ENCODE results near the gene SHC4. TPM values are rescaled to one million over a fixed set of nuclear protein-coding genes. Genes with fewer than 3 reads are reported as not detected.
A peak's percentile ranks its signal among the peaks of the same experiment; 100 is the strongest.

The SHC4 gene, protein sequence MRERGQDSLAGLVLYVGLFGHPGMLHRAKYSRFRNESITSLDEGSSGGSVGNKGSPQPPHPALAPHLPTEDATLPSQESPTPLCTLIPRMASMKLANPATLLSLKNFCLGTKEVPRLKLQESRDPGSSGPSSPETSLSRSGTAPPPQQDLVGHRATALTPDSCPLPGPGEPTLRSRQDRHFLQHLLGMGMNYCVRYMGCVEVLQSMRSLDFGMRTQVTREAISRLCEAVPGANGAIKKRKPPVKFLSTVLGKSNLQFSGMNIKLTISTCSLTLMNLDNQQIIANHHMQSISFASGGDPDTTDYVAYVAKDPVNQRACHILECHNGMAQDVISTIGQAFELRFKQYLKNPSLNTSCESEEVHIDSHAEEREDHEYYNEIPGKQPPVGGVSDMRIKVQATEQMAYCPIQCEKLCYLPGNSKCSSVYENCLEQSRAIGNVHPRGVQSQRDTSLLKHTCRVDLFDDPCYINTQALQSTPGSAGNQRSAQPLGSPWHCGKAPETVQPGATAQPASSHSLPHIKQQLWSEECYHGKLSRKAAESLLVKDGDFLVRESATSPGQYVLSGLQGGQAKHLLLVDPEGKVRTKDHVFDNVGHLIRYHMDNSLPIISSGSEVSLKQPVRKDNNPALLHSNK
- total RNA-seq = 1 to 10 TPM; 1.9 to 2.6 TPM

GRCh38 chr15:48963524-48964113 lies at the start of gene SHC4:
Gene SHC4, minus strand, starts transcription at chr15:48963919. Its CDS starts 904 bp downstream, at chr15:48963015.
- H3K27ac Mint-ChIP-seq = no peak within 1 kb of the TSS
- peaks cover 32% of the 10 kb centered on the region for H3K4me1 Mint-ChIP-seq (ENCODE audit: low read depth)
- no peak for DNase-seq
- H3K36me3 Mint-ChIP-seq = no peaks in the 10 kb centered on the region
- intact Hi-C loops (cut with micrococcal nuclease) = loop anchor here (2.0 to 5.0 kb wide), 2 partner anchors 17 to 84 kb away; partner anchors contain the start of gene SECISBP2L
- CTCF ChIA-PET = interaction anchor here (1.1 to 9.5 kb wide), 4 partner anchors 11 to 183 kb away, joined by 3 to 92 read pairs (median 24); no protein-coding TSS in a partner anchor
- POLR2A ChIA-PET = interaction anchor here (0.9 to 2.3 kb wide), 3 partner anchors 12 to 24 kb away, joined by 3 to 6 read pairs (median 3); no protein-coding TSS in a partner anchor
- peaks cover 25% of the 10 kb centered on the region for H3K27me3 Mint-ChIP-seq
- H3K9me3 Mint-ChIP-seq = no peaks in the 10 kb centered on the region
- peak within 1 kb of the TSS; percentile 61 for H3K4me3 Mint-ChIP-seq

DNA sequence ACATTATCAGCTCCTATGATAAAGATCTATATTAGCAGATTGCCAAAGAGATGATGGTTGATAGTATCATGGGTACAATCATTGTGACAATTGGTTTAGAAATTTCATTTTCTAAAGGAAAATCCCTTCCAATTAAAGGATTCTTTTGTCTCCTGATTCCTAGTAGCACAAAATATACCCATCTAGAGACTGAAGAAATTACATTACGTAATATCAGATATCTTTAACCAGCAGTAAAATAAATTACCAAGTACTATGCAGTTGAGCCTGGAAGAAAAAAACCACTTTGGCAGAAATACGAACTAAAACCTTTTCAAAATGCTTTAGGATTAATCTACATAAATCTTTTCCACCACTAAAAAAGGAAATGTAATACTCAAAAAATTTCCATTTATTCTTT lies 35.6 kb upstream of the SHC4 start:
- CTCF ChIA-PET = no interaction called here
- peaks cover 31% of the 10 kb centered on the region for H3K36me3 Mint-ChIP-seq

DNA sequence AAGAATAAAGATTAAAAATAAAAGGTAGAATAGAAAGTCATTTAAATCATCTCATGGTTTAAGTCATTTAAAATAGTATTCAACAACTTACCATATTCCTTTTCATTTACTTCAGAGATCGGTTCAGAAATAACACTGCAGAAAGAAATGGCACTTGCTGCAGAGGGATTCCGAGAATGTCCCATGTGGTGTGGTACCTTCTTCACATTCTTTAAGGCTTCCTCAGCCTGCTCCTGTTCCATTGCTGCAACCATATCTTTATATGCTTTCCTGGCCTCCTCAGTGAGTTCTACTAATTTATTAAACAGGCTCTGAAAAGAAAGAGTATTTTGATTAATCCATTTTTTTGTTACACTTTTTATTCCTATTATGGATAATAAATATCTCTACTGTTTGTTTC lies 32.6 kb upstream of the SHC4 start:
- intact Hi-C loops (cut with micrococcal nuclease) = no loop called here
- peaks cover 29% of the 10 kb centered on the region for H3K36me3 Mint-ChIP-seq
- no peak overlapping the region for H3K27ac Mint-ChIP-seq
- CTCF ChIA-PET = interaction anchor here (1.4 kb wide), 1 partner anchor 20 kb away, joined by 8 read pairs; no protein-coding TSS in a partner anchor
- no peaks in the 10 kb centered on the region for H3K4me1 Mint-ChIP-seq (ENCODE audit: low read depth)
- no peak overlapping the region for H3K4me3 Mint-ChIP-seq
- no peaks in the 10 kb centered on the region for H3K27me3 Mint-ChIP-seq
- POLR2A ChIA-PET = no interaction called here
- H3K9me3 Mint-ChIP-seq = no peaks in the 10 kb centered on the region
- DNase-seq = no peak

More for the DNA sequence above, 35.6 kb upstream of the SHC4 start:
- H3K27ac Mint-ChIP-seq = no peak overlapping the region
- no peaks in the 10 kb centered on the region for H3K4me1 Mint-ChIP-seq (ENCODE audit: low read depth)
- intact Hi-C loops (cut with micrococcal nuclease) = no loop called here
- H3K4me3 Mint-ChIP-seq = no peak overlapping the region
- no peak for DNase-seq
- POLR2A ChIA-PET = no interaction called here
- peaks cover 21% of the 10 kb centered on the region for H3K9me3 Mint-ChIP-seq
- no peaks in the 10 kb centered on the region for H3K27me3 Mint-ChIP-seq

DNA sequence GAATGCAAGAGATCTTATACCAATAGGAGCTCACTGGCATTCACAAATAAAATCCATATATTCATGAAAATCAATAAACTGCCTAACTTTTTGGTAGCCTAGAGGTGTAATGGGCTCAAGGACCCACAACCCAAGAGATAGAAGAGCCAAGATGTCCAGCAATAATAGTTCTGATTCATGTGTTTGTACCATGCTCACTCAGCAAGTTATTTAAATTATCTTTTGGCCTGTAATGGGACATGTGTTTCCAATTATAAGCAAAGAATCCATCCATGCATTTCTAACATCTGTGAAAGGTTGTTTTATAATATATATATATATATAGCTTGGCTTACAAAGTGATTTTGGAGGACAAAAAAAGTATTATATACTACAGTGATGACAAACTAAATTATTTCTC lies 29.7 kb upstream of the SHC4 start:
- no peak overlapping the region for H3K27ac Mint-ChIP-seq

GRCh38 chr15:48992545-48992944 lies 28.8 kb upstream of the SHC4 start:
- Mint-ChIP-seq H3K27me3 (no peaks in the 10 kb centered on the region), H3K27ac (no peak overlapping the region), H3K9me3 (no peaks in the 10 kb centered on the region), H3K36me3 (peaks cover 29% of the 10 kb centered on the region), H3K4me3 (no peak overlapping the region), H3K4me1 (ENCODE audit: low read depth) (no peaks in the 10 kb centered on the region)
- ChIA-PET CTCF (interaction anchor here (1.9 kb wide), 1 partner anchor 17 kb away, joined by 12 read pairs; no protein-coding TSS in a partner anchor), POLR2A (interaction anchor here (0.6 kb wide), 1 partner anchor 283 kb away, joined by 3 read pairs; no protein-coding TSS in a partner anchor)
- no peak for DNase-seq
- intact Hi-C loops (cut with micrococcal nuclease) = no loop called here

More for the DNA sequence above, 29.7 kb upstream of the SHC4 start:
- H3K9me3 Mint-ChIP-seq = no peaks in the 10 kb centered on the region
- ChIA-PET POLR2A (interaction anchor here (0.6 kb wide), 1 partner anchor 284 kb away, joined by 3 read pairs; no protein-coding TSS in a partner anchor), CTCF (interaction anchor here (1.6 to 1.9 kb wide), 2 partner anchors 17 to 132 kb away, joined by 5 to 12 read pairs; no protein-coding TSS in a partner anchor)
- intact Hi-C loops (cut with micrococcal nuclease) = no loop called here
- H3K4me3 Mint-ChIP-seq = no peak overlapping the region
- H3K4me1 Mint-ChIP-seq (ENCODE audit: low read depth) = no peaks in the 10 kb centered on the region
- H3K36me3 Mint-ChIP-seq = peaks cover 29% of the 10 kb centered on the region
- H3K27me3 Mint-ChIP-seq = no peaks in the 10 kb centered on the region
- no peak for DNase-seq

GRCh38 chr15:48992096-48992495 lies 28.4 kb upstream of the SHC4 start:
- no peak overlapping the region for H3K27ac Mint-ChIP-seq
- ChIA-PET CTCF (interaction anchor here (0.6 to 2.0 kb wide), 2 partner anchors 16 to 1721 kb away, joined by 3 to 9 read pairs; no protein-coding TSS in a partner anchor), POLR2A (no interaction called here)
- intact Hi-C loops (cut with micrococcal nuclease) = no loop called here
- DNase-seq = no peak
- no peaks in the 10 kb centered on the region for H3K27me3 Mint-ChIP-seq
- no peaks in the 10 kb centered on the region for H3K4me1 Mint-ChIP-seq (ENCODE audit: low read depth)
- no peak overlapping the region for H3K4me3 Mint-ChIP-seq
- peaks cover 25% of the 10 kb centered on the region for H3K36me3 Mint-ChIP-seq
- H3K9me3 Mint-ChIP-seq = no peaks in the 10 kb centered on the region

DNA sequence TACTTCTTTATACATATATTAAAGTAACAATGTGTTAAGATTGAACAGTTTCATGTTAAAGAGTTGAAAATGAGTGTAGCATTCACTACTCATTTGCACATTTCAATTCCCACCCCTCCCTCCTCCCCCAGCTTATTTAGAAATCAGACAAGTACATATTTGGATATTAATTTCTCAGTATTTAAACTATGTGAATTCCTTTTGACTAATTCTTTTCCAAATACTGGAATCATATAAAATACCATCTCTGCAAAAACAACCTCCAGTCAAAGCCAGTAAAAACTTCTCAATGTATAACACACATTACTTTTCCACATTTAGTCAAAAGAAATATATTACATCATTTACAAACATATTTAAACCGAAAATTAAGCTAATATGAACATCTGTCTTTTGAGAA lies 25.5 kb upstream of the SHC4 start:
- POLR2A ChIA-PET = no interaction called here
- no peaks in the 10 kb centered on the region for H3K27me3 Mint-ChIP-seq
- intact Hi-C loops (cut with micrococcal nuclease) = no loop called here
- H3K36me3 Mint-ChIP-seq = peaks cover 15% of the 10 kb centered on the region
- no peak overlapping the region for H3K27ac Mint-ChIP-seq
- CTCF ChIA-PET = no interaction called here
- no peaks in the 10 kb centered on the region for H3K4me1 Mint-ChIP-seq (ENCODE audit: low read depth)
- H3K4me3 Mint-ChIP-seq = no peak overlapping the region
- H3K9me3 Mint-ChIP-seq = no peaks in the 10 kb centered on the region
- DNase-seq = no peak

DNA sequence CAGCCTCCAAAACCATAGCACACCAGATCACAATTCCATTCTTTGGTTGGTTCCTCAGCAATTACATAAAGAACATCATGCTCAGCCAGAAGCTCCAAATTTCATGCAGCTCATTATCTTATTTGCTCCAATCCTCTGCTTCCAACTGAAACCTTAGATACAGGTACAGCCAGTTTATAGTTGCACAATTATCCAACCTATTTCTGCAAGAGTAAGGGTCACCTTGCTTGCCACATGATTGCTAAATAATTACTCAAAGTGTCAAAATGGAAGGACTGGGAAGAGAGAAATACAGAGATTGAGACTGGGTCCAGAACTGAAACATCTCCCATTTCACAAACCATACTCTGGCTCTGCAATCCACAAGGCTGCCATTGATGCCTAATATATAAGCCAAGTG lies 23.4 kb upstream of the SHC4 start:
- POLR2A ChIA-PET = no interaction called here
- intact Hi-C loops (cut with micrococcal nuclease) = no loop called here
- no peak overlapping the region for H3K4me3 Mint-ChIP-seq
- DNase-seq = no peak
- H3K4me1 Mint-ChIP-seq (ENCODE audit: low read depth) = no peaks in the 10 kb centered on the region
- H3K9me3 Mint-ChIP-seq = no peaks in the 10 kb centered on the region
- peaks cover 6% of the 10 kb centered on the region for H3K36me3 Mint-ChIP-seq
- H3K27me3 Mint-ChIP-seq = no peaks in the 10 kb centered on the region
- no peak overlapping the region for H3K27ac Mint-ChIP-seq
- CTCF ChIA-PET = interaction anchor here (0.6 to 1.9 kb wide), 4 partner anchors 11 to 127 kb away, joined by 3 to 10 read pairs (median 4); no protein-coding TSS in a partner anchor

GRCh38 chr15:48986240-48986639 lies 22.5 kb upstream of the SHC4 start:
- H3K36me3 Mint-ChIP-seq = peaks cover 3% of the 10 kb centered on the region
- H3K27ac Mint-ChIP-seq = no peak overlapping the region

GRCh38 chr15:48985516-48985915 lies 21.8 kb upstream of the SHC4 start:
- Mint-ChIP-seq H3K36me3 (peaks cover 3% of the 10 kb centered on the region), H3K4me1 (ENCODE audit: low read depth) (no peaks in the 10 kb centered on the region), H3K27me3 (peaks cover 3% of the 10 kb centered on the region), H3K27ac (no peak overlapping the region), H3K9me3 (no peaks in the 10 kb centered on the region), H3K4me3 (no peak overlapping the region)
- no peak for DNase-seq
- ChIA-PET CTCF (interaction anchor here (1.1 to 2.3 kb wide), 2 partner anchors 9 to 124 kb away, joined by 3 to 14 read pairs; no protein-coding TSS in a partner anchor), POLR2A (no interaction called here)
- intact Hi-C loops (cut with micrococcal nuclease) = no loop called here

More at GRCh38 chr15:48986240-48986639, 22.5 kb upstream of the SHC4 start:
- ChIA-PET POLR2A (no interaction called here), CTCF (interaction anchor here (1.1 to 2.3 kb wide), 4 partner anchors 10 to 124 kb away, joined by 3 to 14 read pairs (median 7); no protein-coding TSS in a partner anchor)
- peaks cover 3% of the 10 kb centered on the region for H3K27me3 Mint-ChIP-seq
- no peaks in the 10 kb centered on the region for H3K4me1 Mint-ChIP-seq (ENCODE audit: low read depth)
- H3K4me3 Mint-ChIP-seq = no peak overlapping the region
- intact Hi-C loops (cut with micrococcal nuclease) = no loop called here
- no peak for DNase-seq
- no peaks in the 10 kb centered on the region for H3K9me3 Mint-ChIP-seq

GRCh38 chr15:48984811-48985352 lies 21.2 kb upstream of the SHC4 start:
- H3K4me1 Mint-ChIP-seq (ENCODE audit: low read depth) = no peaks in the 10 kb centered on the region
- peaks cover 3% of the 10 kb centered on the region for H3K27me3 Mint-ChIP-seq
- H3K4me3 Mint-ChIP-seq = no peak overlapping the region
- DNase-seq = no peak
- H3K36me3 Mint-ChIP-seq = no peaks in the 10 kb centered on the region
- H3K27ac Mint-ChIP-seq = no peak overlapping the region
- CTCF ChIA-PET = interaction anchor here (2.3 kb wide), 1 partner anchor 9 kb away, joined by 14 read pairs; no protein-coding TSS in a partner anchor
- POLR2A ChIA-PET = no interaction called here
- H3K9me3 Mint-ChIP-seq = no peaks in the 10 kb centered on the region
- intact Hi-C loops (cut with micrococcal nuclease) = no loop called here

Data from activated CD4-positive, alpha-beta memory T cell treated with anti-CD3 and anti-CD28 coated beads for 36 hours (primary cell).